CD4-positive, alpha-beta T cell (primary cell): ENCODE results near the gene TRIM4. TPM values are rescaled to one million over a fixed set of nuclear protein-coding genes. Genes with fewer than 3 reads are reported as not detected.
"Not testable (repeated sequence)": the region's sequence is repeated elsewhere in the genome, so short reads cannot be mapped to it uniquely, and the experiment has no call there.

Source experiments
- ATAC-seq: fragments of 200-7000 bp; cut with Tn5 transposase; one replicate; pipeline ENCODE4 v1.10.0; 2022; ENCODE audit warnings: mild to moderate bottlenecking; ENCODE audit not compliant: poor library complexity
- CTCF ChIA-PET: fragments of 350-600 bp; sonication (Branson Sonifier 250); formaldehyde crosslinking; loops from one replicate; lab custom pipeline; 2021; ENCODE audit warnings: antibody characterized with exemption, inconsistent platforms; lab: Charles Lee
- POLR2A ChIA-PET: fragments of 350-600 bp; sonication (Branson Sonifier 250); formaldehyde crosslinking; loops from one replicate; lab custom pipeline; 2021; ENCODE audit warnings: antibody characterized with exemption, inconsistent platforms; lab: Charles Lee
- DNase-seq, 14 experiments: peaks; one replicate each; pipeline ENCODE4 v3.0.0-alpha.2; 2013 to 2020; ENCODE audit warnings: mixed read lengths in 2 of 14
- H3K27ac ChIP-seq, 2 donors: one replicate each; pipeline versions ENCODE4 v1.5.1 to v1.7.0; 2013; ENCODE audit warnings: low read length in 2 of 2, low read depth in 1 of 2, mild to moderate bottlenecking in 1 of 2
- H3K27me3 ChIP-seq, 2 experiments: 1 replicate in 1 of 2; 2 replicates in 1 of 2; pipeline versions ENCODE4 v1.6.1 to v1.7.0; 2013; ENCODE audit warnings: low read length in 2 of 2, control low read depth in 1 of 2, mild to moderate bottlenecking in 1 of 2, moderate library complexity in 1 of 2; ENCODE audit not compliant: insufficient read depth in 2 of 2, control insufficient read depth in 1 of 2
- H3K36me3 ChIP-seq: one replicate; pipeline ENCODE4 v1.6.1; 2013; ENCODE audit warnings: low read length, control low read depth; ENCODE audit not compliant: insufficient read depth
- H3K4me1 ChIP-seq: one replicate; pipeline ENCODE4 v1.6.1; 2013; ENCODE audit warnings: low read length, control low read depth; ENCODE audit not compliant: insufficient read depth
- H3K4me3 ChIP-seq: one replicate; pipeline ENCODE4 v1.5.1; 2013; ENCODE audit warnings: mild to moderate bottlenecking, low read length, moderate library complexity
- H3K9me3 ChIP-seq, 2 experiments: 1 replicate in 1 of 2; 2 replicates in 1 of 2; pipeline versions ENCODE4 v1.6.1 to v1.7.0; 2013; ENCODE audit warnings: low read length in 2 of 2, mild to moderate bottlenecking in 2 of 2, control low read depth in 1 of 2, moderate library complexity in 1 of 2; ENCODE audit not compliant: control insufficient read depth in 1 of 2, insufficient read depth in 1 of 2
- H3K27ac Mint-ChIP-seq: one replicate; pipeline ENCODE4 v1.8.0; 2020; ENCODE audit warnings: mixed read lengths
- H3K27me3 Mint-ChIP-seq: one replicate; pipeline ENCODE4 v1.8.0; 2021; ENCODE audit warnings: mixed read lengths
- H3K36me3 Mint-ChIP-seq: one replicate; pipeline ENCODE4 v1.8.0; 2021; ENCODE audit warnings: low read depth, mixed read lengths
- H3K4me1 Mint-ChIP-seq: one replicate; pipeline ENCODE4 v1.8.0; 2021; ENCODE audit warnings: low read depth, mixed read lengths
- H3K4me3 Mint-ChIP-seq: one replicate; pipeline ENCODE4 v1.8.0; 2020; ENCODE audit warnings: mild to moderate bottlenecking, mixed read lengths
- H3K9me3 Mint-ChIP-seq: one replicate; pipeline ENCODE4 v1.8.0; 2020; ENCODE audit warnings: mixed read lengths
- CTCF ChIP-seq: fragments of 200-600 bp; IDR thresholded peaks from one replicate; pipeline ENCODE4 v1.8.0; 2022; ENCODE audit warnings: antibody characterized with exemption, mild to moderate bottlenecking
- intact Hi-C, 2 experiments: fragments of 100-400 bp; cut with DNase I in 1 of 2; cut with micrococcal nuclease in 1 of 2; formaldehyde crosslinking; loops; one replicate each; pipeline versions ENCODE4 v1.15.1 to v1.9.0; 2023 to 2025; cut with DNase I, micrococcal nuclease
- total RNA-seq, 174 experiments: library from RNA in 2 of 174; stranded (reverse) in 2 of 174; gene quantifications; one replicate each; pipeline ENCODE4 v1.2.3 and lab custom pipeline; 2021 to 2026

The TRIM4 gene
- total RNA-seq, 2 experiments from 2014 or later: 22.8 to 23.1 TPM

- Mint-ChIP-seq H3K9me3 (peaks cover 3% of the 10 kb centered on the region), H3K27me3 (no peaks in the 10 kb centered on the region), H3K36me3 (peaks cover 57% of the 10 kb centered on the region), H3K4me1 (no peaks in the 10 kb centered on the region), H3K4me3 (no peak overlapping the region), H3K27ac (no peak overlapping the region)
- Histone ChIP-seq H3K9me3 (no peaks in the 10 kb centered on the region), H3K36me3 (peaks cover 37% of the 10 kb centered on the region), H3K27me3 (no peaks in the 10 kb centered on the region), H3K4me3 (no peak overlapping the region), H3K4me1 (peaks cover 6% of the 10 kb centered on the region), H3K27ac (no peak overlapping the region)
- ChIA-PET POLR2A (no interaction called here), CTCF (no interaction called here)
- TF ChIP-seq CTCF: no peak
- intact Hi-C loops: no loop called here
- ATAC-seq (no peak), DNase-seq (no peak)
These were observed 26.1 kb downstream of the TRIM4 start for GRCh38 chr7:99893280-99893679.

GRCh38 chr7:99890348-99890747 is 29.0 kb downstream of the TRIM4 start:
- H3K9me3 Mint-ChIP-seq, H3K4me3 Mint-ChIP-seq, DNase-seq, H3K27ac ChIP-seq, H3K9me3 ChIP-seq, ATAC-seq, H3K27ac Mint-ChIP-seq, H3K27me3 ChIP-seq, H3K4me3 ChIP-seq, H3K4me1 ChIP-seq, CTCF ChIA-PET, intact Hi-C loops, POLR2A ChIA-PET, H3K4me1 Mint-ChIP-seq, H3K27me3 Mint-ChIP-seq: not testable (repeated sequence)
- peaks cover 65% of the 10 kb centered on the region for H3K36me3 Mint-ChIP-seq
- H3K36me3 ChIP-seq: peaks cover 32% of the 10 kb centered on the region

GRCh38 chr7:99888366-99888765 is 31.0 kb downstream of the TRIM4 start:
- H3K36me3 ChIP-seq: peaks cover 32% of the 10 kb centered on the region
- H3K27me3 ChIP-seq, H3K27me3 Mint-ChIP-seq, DNase-seq, H3K27ac Mint-ChIP-seq, intact Hi-C loops, H3K9me3 ChIP-seq, H3K4me1 ChIP-seq, H3K9me3 Mint-ChIP-seq, POLR2A ChIA-PET, CTCF ChIA-PET, H3K4me1 Mint-ChIP-seq, H3K4me3 Mint-ChIP-seq, H3K27ac ChIP-seq, H3K4me3 ChIP-seq, ATAC-seq: not testable (repeated sequence)
- peaks cover 60% of the 10 kb centered on the region for H3K36me3 Mint-ChIP-seq

GRCh38 chr7:99881370-99881769 is 38.0 kb downstream of the TRIM4 start:
- no peak overlapping the region for H3K4me3 Mint-ChIP-seq
- Histone ChIP-seq H3K36me3 (no peaks in the 10 kb centered on the region), H3K9me3 (no peaks in the 10 kb centered on the region), H3K27ac (no peak overlapping the region), H3K4me3 (no peak overlapping the region), H3K4me1 (no peaks in the 10 kb centered on the region), H3K27me3 (no peaks in the 10 kb centered on the region)
- H3K4me1 Mint-ChIP-seq: no peaks in the 10 kb centered on the region
- ATAC-seq (no peak), DNase-seq (no peak)
- H3K36me3 Mint-ChIP-seq: peaks cover 6% of the 10 kb centered on the region
- ChIA-PET POLR2A (no interaction called here), CTCF (no interaction called here)
- no peak for TF ChIP-seq CTCF
- no peaks in the 10 kb centered on the region for H3K27me3 Mint-ChIP-seq
- no peak overlapping the region for H3K27ac Mint-ChIP-seq
- no peaks in the 10 kb centered on the region for H3K9me3 Mint-ChIP-seq
- intact Hi-C loops: no loop called here
